GM12872 (cell line): ENCODE data around the gene RFX2.

Experiments
- CTCF ChIP-seq: IDR thresholded peaks from 3 replicates; pipeline ENCODE4 v1.5.1; 2011; ENCODE audit warnings: low read depth, mild to moderate bottlenecking, low read length, moderate library complexity; ENCODE audit not compliant: insufficient read depth

RFX2 gene

GRCh38 chr19:6020166-6020882 is 90.0 kb downstream of the RFX2 start:
- TF ChIP-seq CTCF: no peak

- TF ChIP-seq CTCF: peak; percentile 27; the same call in 1 of the 3 replicates
Observed at GRCh38 chr19:6018786-6019185, 91.5 kb downstream of the RFX2 start.

GRCh38 chr19:6017576-6017975 is 92.7 kb downstream of the RFX2 start:
- no peak for TF ChIP-seq CTCF

- no peak for TF ChIP-seq CTCF
Observed at GRCh38 chr19:6015841-6016545, 94.3 kb downstream of the RFX2 start.

- TF ChIP-seq CTCF: no peak
Observed at GRCh38 chr19:6014551-6015135, 95.7 kb downstream of the RFX2 start.

GRCh38 chr19:6012426-6013170 is 97.7 kb downstream of the RFX2 start:
- TF ChIP-seq CTCF: no peak

- no peak for TF ChIP-seq CTCF
Observed at GRCh38 chr19:6011794-6012193, 98.5 kb downstream of the RFX2 start.
